Measurements from ENCODE around the gene BAIAP2L1.

BAIAP2L1 gene

DNA sequence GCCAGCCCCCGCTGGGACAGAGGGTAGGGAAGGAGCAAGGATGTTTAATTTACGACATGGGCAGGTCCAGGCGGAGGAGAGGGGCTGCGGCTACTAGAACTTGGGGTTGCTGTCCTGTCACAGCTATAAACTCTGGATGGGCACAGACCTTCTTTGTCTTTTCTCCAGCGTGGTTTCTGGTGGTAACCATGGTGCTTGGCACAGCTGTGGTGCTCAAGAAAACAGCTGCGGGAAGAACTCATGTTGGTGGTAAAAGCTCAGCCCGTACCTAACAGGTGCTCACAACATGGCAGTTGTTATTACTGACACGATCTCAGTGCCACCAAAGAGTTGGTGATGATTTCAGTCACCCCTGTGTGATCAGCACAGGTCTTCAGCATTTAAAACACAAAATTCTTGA is 13.8 kb downstream of the BAIAP2L1 start:
- TF ChIP-seq, protein P1, sequence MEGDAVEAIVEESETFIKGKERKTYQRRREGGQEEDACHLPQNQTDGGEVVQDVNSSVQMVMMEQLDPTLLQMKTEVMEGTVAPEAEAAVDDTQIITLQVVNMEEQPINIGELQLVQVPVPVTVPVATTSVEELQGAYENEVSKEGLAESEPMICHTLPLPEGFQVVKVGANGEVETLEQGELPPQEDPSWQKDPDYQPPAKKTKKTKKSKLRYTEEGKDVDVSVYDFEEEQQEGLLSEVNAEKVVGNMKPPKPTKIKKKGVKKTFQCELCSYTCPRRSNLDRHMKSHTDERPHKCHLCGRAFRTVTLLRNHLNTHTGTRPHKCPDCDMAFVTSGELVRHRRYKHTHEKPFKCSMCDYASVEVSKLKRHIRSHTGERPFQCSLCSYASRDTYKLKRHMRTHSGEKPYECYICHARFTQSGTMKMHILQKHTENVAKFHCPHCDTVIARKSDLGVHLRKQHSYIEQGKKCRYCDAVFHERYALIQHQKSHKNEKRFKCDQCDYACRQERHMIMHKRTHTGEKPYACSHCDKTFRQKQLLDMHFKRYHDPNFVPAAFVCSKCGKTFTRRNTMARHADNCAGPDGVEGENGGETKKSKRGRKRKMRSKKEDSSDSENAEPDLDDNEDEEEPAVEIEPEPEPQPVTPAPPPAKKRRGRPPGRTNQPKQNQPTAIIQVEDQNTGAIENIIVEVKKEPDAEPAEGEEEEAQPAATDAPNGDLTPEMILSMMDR (IDR thresholded peaks at IDR 0.05): no peak

DNA sequence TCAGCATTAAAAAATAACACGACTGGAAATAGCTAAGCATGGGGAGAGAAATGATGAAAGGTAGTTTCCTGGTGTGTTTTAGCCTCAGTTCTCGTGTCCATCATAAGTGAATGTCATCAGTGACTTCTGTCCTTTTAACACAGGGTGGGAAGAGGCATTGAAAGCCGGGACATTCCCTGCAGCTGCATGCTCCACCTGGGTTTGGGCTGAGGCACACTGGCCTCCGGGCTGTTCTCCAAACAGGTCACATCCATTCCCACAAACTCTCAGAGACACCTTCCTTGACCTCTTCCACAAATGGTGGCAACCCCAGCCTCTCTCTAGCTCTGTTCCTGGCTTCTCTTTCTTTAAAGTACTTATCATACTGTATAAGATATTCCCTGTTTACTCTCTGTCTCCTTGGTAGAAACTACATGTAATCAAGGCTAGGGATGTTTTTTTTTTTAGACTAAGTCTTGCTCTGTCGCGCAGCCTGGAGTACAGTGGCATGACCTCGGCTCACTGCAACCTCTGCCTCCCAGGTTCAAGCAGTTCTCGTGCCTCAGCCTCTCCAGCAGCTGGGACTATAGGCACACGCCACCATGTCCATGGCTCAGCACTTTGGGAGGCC is 22.6 kb downstream of the BAIAP2L1 start:
- TF ChIP-seq, protein P1 (IDR thresholded peaks at IDR 0.05): no peak

DNA sequence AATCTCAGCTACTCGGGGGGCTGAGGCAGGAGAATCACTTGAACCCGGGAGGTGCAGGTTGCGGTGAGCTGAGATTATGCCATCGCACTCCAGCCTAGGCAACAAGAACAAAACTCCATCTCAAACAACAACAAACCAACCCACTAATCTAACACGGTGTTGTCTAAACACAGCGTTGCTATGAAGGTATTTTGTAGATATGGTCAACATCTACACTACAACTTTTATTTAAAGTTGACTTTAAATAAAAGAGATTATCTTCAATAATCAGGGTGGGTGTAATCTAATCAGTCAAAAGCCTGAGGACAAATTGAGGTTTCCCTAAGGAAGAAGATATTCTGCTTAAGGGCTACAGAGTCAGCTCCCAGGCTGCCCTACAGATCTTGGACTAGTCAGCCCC is 24.2 kb downstream of the BAIAP2L1 start:
- TF ChIP-seq, protein P1 (IDR thresholded peaks at IDR 0.05): no peak

DNA sequence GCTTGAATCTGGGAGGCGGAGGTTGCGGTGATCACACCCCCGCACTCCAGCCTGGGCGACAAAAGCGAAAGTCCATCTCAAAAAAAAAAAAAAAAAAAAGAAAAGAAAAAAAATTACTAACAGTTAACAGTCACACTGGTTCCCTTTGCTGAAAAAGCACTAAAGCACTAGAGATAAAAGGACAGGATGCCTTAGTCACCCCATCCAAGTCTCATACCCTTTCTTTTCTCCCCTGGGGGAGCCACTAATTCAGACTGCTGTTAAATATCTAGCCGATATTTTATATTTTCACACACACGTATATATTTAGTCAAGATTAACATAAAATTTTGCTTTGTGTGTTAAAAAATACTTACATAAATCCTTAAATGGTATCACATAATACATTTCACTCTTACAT is 25.2 kb downstream of the BAIAP2L1 start:
- TF ChIP-seq, protein P1 (IDR thresholded peaks at IDR 0.05): no peak

DNA sequence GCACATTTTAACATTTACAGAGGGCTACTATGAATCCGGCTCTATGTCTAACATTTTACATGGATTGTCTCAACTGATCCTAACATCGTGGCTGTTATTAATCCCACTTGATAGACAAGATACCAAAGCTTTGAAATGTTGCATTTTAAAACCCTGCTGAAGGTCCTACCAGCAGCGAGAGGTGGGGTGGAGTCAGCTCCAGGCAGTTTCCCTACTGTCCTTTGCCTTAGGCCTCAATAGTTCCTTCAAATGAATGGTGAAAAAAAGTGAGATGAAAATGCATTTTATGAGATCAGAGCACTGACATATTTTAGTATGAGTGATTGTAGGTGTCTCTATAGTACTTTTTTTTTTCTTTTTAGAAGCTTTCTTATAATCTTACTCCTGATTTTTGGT is 26.6 kb downstream of the BAIAP2L1 start:
- TF ChIP-seq, protein P1 (IDR thresholded peaks at IDR 0.05): no peak

DNA sequence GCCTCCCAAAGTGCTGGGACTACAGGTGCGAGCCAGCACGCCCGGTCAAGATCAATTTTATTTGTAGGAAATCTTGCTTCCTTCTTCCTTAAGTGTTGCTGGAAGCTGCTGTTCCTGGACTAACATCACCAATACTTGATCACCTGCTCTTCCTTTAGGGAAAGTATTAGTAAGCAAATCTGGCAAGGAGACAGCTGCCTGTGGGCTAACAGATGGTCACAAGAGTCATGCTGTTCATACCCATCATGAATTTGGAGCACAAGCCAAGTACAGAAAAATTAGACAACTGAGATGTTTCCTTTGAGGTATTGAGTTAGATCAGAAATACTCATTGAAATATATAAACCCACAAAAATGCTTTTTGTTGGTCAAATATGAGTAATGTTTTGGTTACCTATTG is 27.9 kb downstream of the BAIAP2L1 start:
- TF ChIP-seq, protein P1 (IDR thresholded peaks at IDR 0.05): no peak

DNA sequence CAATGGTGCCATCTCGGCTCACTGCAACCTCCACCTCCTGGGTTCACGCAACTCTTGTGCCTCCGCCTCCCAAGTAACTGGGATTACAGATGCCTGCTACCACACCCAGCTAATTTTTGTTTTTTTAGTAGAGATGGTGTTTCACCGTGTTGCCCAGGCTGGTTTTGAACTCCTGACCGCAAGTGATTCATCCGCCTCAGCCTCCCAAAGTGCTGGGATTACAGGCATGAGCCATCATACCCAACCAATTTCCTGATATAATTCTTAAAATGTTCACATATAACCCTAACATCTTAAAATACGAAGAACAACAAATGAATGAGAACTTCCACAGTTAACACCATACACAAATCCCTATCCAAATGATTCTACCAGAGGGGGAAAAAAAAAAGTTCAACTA is 31.2 kb downstream of the BAIAP2L1 start:
- TF ChIP-seq, protein P1 (IDR thresholded peaks at IDR 0.05): no peak

- TF ChIP-seq, protein P1 (IDR thresholded peaks at IDR 0.05): no peak
These were observed 32.2 kb downstream of the BAIAP2L1 start for GRCh38 chr7:98368716-98369115.

All from LNCAP (cell line).